Bronchial epithelial cell (primary cell): Measurements from ENCODE around the gene CPAMD8. TPM values are rescaled to one million over a fixed set of nuclear protein-coding genes. Genes with fewer than 3 reads are reported as not detected.

Experiments used
- DNase-seq: peaks from one replicate; pipeline ENCODE4 v3.0.0-alpha.2; 2010; ENCODE audit warnings: low read depth
- FAIRE-seq: peaks from 2 replicates; lab custom pipeline; 2011; peaks lifted over from hg19 to GRCh38; lab: Jason Lieb, UNC
- H3K27me3 ChIP-seq: 2 replicates; pipeline ENCODE4 v1.5.1; 2011; ENCODE audit warnings: low read length; ENCODE audit not compliant: control insufficient read depth, insufficient read depth
- H3K36me3 ChIP-seq: 2 replicates; pipeline ENCODE4 v1.5.1; 2011; ENCODE audit warnings: low read length; ENCODE audit not compliant: control insufficient read depth, insufficient read depth
- H3K4me3 ChIP-seq: 2 replicates; pipeline ENCODE4 v1.5.1; 2011; ENCODE audit warnings: mild to moderate bottlenecking, low read depth, low read length, control low read depth
- total RNA-seq: library from RNA; depleted of rRNA; stranded (reverse); fragments of >200 nt; gene quantifications from 2 replicates; pipeline ENCODE4 v1.2.1, GENCODE V29; 2014
- TF ChIP-seq, protein P1 (sequence below): IDR thresholded peaks from 2 replicates; pipeline ENCODE4 v1.5.1; 2011; ENCODE audit warnings: mild to moderate bottlenecking, moderate library complexity, low read length, control low read depth, inconsistent platforms; ENCODE audit not compliant: insufficient read depth, severe bottlenecking

The CPAMD8 gene
- total RNA-seq, 1 donor from 2014 or later, result 0.53 TPM

DNA sequence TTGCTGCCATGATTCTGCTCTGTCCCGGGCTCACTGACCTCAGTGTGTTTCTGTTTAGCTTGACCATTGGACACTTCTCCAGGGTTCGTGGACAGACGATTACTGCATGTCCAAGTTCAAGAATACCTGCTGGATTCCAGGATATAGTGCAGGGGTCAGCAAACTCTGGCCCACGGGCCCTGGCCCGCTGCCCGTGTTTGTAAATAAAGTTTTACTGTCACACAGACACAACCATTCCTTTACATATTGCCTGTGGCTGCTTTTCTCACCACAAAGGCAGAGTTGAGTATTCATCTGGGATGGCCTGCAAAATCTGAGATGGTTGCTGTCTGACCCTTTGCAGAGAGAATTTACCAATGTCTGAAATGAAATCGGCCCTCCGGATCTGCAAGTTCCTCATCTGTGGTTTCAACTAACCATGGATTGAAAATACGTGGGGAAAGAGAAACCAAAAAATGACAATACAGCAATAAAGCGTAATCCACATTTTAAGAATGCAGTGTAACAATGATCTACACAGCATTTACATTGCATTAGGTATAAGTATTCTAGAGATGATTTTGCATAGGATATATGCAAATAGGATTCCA is 163.7 kb downstream of the CPAMD8 start:
- H3K36me3 ChIP-seq, result peaks cover 44% of the 10 kb centered on the region
- FAIRE-seq (no peak), DNase-seq (no peak)
- no peaks in the 10 kb centered on the region for H3K27me3 ChIP-seq
- TF ChIP-seq, protein P1, sequence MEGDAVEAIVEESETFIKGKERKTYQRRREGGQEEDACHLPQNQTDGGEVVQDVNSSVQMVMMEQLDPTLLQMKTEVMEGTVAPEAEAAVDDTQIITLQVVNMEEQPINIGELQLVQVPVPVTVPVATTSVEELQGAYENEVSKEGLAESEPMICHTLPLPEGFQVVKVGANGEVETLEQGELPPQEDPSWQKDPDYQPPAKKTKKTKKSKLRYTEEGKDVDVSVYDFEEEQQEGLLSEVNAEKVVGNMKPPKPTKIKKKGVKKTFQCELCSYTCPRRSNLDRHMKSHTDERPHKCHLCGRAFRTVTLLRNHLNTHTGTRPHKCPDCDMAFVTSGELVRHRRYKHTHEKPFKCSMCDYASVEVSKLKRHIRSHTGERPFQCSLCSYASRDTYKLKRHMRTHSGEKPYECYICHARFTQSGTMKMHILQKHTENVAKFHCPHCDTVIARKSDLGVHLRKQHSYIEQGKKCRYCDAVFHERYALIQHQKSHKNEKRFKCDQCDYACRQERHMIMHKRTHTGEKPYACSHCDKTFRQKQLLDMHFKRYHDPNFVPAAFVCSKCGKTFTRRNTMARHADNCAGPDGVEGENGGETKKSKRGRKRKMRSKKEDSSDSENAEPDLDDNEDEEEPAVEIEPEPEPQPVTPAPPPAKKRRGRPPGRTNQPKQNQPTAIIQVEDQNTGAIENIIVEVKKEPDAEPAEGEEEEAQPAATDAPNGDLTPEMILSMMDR, result no peak
- H3K4me3 ChIP-seq, result no peak overlapping the region

DNA sequence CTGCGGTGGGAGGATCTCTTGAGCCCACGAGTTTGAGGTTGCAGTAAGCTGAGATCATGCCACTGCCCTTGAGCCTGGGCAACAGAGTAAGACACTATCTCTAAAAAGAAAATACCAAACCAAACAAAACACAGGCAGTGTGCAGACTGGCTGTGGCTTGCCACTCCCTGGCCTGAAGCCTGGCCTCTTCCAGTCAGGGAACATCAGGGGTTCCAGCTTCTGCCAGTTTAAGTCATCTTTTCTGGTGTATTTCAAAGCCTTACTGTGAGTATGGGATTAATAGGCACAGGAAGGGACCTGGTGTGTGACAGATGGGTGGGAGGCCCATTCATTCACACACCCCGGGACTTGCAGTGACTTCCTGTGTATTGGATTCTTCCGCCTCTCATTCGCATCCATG is 164.8 kb downstream of the CPAMD8 start:
- FAIRE-seq (no peak), DNase-seq (no peak)
- H3K36me3 ChIP-seq, result peaks cover 38% of the 10 kb centered on the region
- H3K4me3 ChIP-seq, result no peak overlapping the region
- no peaks in the 10 kb centered on the region for H3K27me3 ChIP-seq
- TF ChIP-seq, protein P1, result no peak

DNA sequence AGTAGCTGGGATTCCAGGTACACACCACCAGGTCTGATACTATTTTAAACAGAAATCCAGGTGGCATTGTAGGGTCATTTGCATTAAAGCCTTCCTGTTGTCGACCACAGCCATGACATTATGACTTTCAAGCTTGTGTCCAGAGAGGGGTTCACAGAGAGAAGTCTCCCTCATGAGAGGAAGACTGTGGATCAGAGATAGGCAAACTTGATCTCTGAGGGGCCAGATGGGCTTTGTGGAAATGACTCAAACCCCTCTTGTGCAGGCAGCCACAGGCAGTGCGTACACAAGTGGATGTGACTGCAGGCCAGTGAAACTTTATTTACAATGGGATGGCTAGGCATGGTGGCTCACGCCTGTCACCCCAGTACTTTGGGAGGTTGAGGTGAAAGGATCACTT is 165.6 kb downstream of the CPAMD8 start:
- Histone ChIP-seq H3K27me3 (no peaks in the 10 kb centered on the region), H3K4me3 (no peak overlapping the region), H3K36me3 (peaks cover 32% of the 10 kb centered on the region)
- FAIRE-seq (no peak), DNase-seq (no peak)
- TF ChIP-seq, protein P1, result no peak

DNA sequence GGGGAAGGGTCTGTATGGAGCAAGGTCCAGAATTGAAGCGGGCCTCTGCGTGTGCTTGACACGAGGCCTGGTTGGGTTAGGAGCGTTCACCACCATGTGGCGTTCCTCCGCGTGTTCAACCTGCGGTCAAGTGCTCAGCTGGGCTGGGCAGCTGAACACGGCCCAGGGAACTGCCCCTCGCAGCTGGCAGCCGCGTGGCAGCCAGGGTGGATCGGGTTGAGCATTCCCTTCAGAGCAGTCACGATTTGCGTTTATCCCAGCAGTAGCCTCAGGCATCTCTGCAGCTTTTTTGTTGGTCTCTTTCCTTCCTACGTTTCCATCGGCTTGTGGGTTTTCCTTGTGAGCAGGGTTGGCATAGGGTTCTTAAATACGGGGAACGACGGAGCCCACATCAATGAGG is 166.5 kb downstream of the CPAMD8 start:
- TF ChIP-seq, protein P1, result no peak
- DNase-seq, result no peak

DNA sequence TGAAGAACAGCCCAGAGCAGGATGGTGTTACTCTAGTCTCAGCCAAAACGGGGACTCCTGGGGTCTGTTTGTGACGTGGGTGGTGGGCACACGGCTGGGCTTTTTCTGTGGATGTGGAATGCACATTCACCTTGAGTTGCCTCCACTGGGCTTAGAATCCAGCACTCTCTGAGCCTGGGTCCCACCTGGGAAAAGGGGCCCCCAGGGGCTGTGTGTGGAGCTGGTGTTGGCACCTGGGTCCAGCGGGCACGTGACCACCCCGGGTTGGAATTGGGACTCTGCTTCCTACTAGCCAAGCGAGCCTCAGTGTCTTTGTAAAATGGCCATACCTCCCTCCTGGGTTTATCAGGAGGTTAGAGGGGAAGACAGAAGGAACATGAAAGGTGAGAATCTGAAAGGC is 167.0 kb downstream of the CPAMD8 start:
- no peak overlapping the region for H3K4me3 ChIP-seq
- TF ChIP-seq, protein P1, result no peak
- no peaks in the 10 kb centered on the region for H3K27me3 ChIP-seq
- FAIRE-seq (no peak), DNase-seq (no peak)
- H3K36me3 ChIP-seq, result peaks cover 26% of the 10 kb centered on the region

More for the DNA sequence above, 166.5 kb downstream of the CPAMD8 start:
- Histone ChIP-seq H3K4me3 (no peak overlapping the region), H3K36me3 (peaks cover 25% of the 10 kb centered on the region), H3K27me3 (no peaks in the 10 kb centered on the region)
- peak; percentile 68 for FAIRE-seq

DNA sequence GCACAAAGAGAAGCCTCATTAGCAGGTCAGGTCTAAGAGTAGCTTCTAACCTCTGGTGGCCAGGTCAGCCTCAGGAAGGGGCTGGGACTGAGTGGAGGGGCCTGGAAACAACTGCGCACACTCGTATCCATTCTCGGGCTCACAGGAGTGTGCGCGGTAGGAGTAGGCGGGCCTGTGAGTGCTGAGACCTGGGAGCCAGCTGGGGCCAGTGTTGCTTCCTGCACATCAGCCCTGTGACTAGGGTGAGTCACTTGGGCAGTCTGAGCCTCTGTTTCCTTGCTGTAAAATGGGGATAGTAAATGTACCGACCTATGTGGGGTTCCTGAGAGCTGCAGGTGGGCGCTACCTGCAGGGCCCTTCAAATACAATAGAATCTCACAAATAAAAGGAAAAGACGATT is 170.5 kb downstream of the CPAMD8 start:
- H3K4me3 ChIP-seq, result no peak overlapping the region
- peaks cover 28% of the 10 kb centered on the region for H3K36me3 ChIP-seq
- DNase-seq (no peak), FAIRE-seq (no peak)
- no peaks in the 10 kb centered on the region for H3K27me3 ChIP-seq
- TF ChIP-seq, protein P1, result no peak
